Fibroblast of skin of abdomen (primary cell): ENCODE results near the gene GNB3.

Experiments used
- DNase-seq: peaks from one replicate; pipeline ENCODE4 v3.0.0-alpha.2; 2013

Gene GNB3

GRCh38 chr12:6824085-6824775 lies 16.5 kb upstream of the GNB3 start:
- no peak for DNase-seq

GRCh38 chr12:6824901-6825381 lies 15.8 kb upstream of the GNB3 start:
- DNase-seq, result peak; percentile 35

GRCh38 chr12:6825398-6826124 lies 15.2 kb upstream of the GNB3 start:
- DNase-seq, result peak; percentile 84

GRCh38 chr12:6826125-6826733 lies 14.5 kb upstream of the GNB3 start:
- no peak for DNase-seq

DNA sequence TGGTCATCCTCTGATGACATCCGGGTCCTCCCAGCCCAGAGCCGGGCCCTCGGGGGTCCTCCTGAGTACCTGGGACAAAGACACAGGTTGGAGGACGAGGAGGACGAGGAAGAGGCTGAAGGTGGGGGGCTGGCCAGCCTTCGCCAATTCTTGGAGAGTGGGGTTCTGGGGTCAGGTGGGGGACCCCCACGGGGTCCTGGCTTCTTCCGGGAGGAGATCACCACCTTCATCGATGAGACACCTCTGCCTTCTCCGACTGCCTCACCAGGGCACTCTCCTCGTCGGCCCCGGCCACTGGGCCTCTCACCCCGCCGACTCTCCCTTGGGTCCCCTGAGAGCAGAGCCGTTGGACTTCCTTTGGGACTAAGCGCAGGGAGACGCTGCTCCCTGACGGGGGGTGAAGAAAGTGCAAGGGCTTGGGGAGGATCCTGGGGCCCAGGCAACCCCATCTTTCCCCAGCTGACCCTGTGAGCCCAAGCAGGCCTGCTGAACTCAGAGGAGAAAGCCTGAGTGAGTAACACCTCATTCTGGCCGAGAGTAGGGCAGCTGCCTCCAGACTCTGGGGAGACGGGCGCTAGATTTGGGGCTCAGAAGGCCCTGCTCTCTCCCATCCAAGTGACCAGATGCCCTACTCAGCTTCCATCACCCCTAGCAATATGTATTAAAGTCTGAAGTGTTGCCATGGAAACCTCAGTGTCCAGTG lies 13.8 kb upstream of the GNB3 start:
- no peak for DNase-seq

- DNase-seq, result peak; percentile 85
Measured at GRCh38 chr12:6827437-6827911, 13.3 kb upstream of the GNB3 start.

- peak; percentile 62 for DNase-seq
Measured at GRCh38 chr12:6827982-6828780, 12.5 kb upstream of the GNB3 start, which contains the start of gene P3H3. TSS of gene P3H3 (plus strand) at chr12:6828407. CDS start at chr12:6828441, 34 bp downstream.

- peak; percentile 60 for DNase-seq
Measured at GRCh38 chr12:6828781-6829535, 11.8 kb upstream of the GNB3 start.

- DNase-seq, result peak; percentile 50
Measured at GRCh38 chr12:6829536-6830220, 11.0 kb upstream of the GNB3 start.

DNA sequence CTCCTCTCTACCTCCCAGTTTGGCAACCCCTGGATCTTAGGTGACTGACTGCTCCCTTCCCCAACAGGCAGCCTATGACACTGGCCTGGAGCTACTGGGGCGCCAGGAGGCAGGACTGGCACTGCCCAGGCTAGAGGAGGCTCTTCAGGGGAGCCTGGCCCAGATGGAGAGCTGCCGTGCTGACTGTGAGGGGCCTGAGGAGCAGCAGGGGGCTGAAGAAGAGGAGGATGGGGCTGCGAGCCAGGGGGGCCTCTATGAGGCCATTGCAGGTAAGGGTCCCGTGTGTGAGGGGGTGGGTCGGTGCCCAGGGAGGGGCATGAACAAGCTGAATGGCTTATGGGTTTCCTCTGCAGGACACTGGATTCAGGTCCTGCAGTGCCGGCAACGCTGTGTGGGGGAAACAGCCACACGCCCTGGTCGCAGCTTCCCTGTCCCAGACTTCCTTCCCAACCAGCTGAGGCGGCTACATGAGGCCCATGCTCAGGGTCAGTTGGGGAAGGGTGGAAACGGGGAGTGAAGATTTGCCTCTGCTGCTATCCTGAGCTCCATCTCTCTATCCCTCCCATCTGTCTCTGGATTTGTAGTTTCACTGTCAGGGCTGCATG lies 10.3 kb upstream of the GNB3 start:
- no peak for DNase-seq

DNA sequence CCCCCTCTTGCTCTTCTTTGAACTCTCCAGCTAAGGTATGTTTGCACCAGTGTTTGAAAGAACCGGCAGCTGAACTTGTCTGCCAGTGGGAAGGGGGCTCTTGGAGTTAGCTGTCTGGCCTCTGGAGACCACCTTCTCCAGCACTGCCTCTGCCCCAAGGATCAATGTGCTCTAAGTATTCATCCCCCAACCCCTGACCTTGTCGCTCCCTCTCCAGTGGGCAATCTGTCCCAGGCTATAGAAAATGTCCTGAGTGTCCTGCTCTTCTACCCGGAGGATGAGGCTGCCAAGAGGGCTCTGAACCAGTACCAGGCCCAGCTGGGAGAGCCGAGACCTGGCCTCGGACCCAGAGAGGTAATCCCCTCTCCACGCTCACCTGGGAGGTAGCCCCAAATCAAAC lies 9.7 kb upstream of the GNB3 start:
- DNase-seq, result no peak

DNA sequence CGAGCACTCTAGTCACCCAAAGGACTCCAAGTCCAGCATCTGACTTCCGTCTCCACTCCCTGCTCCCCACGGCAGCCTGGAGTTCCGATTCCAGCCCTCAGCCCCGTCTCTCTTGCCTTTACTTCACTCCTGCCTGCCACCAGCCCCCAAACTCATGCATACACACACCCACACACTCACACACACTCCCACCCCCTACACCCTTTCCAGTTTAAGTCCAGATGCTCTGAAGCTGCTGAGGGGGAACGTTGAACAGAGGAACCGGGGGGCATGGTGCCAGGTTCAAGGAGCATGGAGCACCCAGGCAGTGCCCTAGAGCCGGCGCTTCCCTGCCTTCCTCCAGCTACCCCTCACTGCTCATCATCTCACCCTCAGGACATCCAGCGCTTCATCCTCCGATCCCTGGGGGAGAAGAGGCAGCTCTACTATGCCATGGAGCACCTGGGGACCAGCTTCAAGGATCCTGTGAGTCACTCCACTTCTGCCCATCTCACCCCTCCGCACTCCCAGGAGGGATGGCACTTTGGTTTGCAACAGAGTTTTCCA lies 9.2 kb upstream of the GNB3 start:
- no peak for DNase-seq

DNA sequence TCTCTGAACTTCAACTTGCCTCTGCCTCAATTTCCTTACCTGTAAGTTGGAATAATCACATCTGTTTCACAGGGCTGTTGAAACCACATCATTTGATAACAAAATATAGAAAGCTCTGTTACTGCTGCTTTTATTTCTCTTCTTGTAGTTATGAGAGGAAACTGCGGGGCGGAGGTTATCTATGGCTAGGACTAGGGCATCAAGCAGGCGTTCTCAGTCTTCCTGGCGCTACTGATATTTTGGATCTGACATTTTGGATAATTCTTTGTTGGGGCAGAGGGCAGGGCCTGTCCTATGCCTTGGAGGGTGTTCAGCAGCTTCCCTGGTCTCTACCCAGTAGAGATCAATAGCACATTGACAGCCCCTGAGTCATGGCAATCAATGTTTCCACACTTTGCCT lies 8.6 kb upstream of the GNB3 start:
- no peak for DNase-seq

DNA sequence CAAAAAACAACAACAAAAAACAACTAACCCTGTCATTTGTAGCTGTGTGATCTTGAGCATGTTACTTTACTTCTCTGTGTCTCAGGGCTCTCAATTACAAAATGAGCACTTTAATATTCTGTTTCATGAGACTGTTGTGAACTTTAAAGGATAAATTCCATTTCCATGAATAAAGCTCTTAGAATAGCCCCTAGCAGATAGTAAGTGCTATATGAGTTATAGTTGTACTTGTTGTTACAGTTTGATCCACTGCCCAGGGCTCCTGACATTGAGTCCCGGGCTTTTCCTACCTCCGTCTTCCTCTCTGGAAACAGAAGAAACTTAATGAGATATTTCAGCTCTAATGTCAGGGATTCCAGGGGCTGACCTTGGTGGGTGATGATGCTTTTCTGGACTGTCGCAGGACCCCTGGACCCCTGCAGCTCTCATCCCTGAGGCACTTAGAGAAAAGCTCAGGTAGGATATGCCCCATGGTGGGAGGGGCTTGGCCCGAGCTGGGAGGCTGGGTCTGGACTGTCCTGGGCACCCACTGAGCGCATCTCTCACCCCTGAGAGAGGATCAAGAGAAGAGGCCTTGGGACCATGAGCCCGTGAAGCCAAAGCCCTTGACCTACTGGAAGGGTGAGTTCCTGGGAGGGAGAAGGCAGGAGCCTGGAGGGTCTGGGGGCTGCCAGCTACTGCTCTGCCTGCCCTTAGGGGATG lies 7.4 kb upstream of the GNB3 start:
- no peak for DNase-seq

DNA sequence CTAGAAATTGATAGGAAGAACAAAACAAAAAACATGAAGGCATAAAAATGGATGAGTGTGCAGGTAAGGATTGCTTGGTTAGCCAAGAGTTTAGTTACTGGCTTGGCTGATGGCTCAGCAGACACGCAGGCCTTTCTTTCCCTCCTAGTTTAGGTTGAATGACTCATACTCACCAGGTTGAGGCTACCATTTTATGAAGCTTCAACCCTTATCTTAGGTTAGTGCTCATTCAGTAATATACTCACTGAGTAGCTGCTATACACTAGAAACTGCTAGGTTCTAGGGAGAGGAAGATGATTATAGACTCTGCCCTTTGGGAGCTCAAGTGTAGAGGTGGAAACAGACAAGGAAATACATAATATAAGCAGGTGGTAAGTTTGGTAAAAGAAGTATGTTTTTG lies 6.5 kb upstream of the GNB3 start:
- DNase-seq, result no peak

DNA sequence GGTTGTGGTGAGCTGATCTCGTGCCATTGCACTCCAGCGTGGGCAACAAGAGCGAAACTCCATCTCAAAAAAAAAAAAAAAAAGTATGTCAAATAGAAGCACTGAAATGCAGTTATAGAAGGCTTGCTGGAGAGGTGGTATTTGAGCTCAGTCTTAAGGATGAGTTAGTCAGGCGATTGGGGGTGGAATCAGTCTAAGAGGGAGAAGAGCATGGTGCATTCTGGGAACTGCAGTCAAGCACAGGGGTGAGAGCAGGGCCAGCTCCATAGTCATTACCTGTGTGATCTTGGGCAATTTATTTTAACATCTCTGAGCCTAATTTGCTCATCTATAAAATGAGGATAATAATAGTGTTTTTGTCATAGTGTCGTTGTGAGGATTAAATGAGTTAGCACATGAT lies 5.9 kb upstream of the GNB3 start:
- no peak for DNase-seq

DNA sequence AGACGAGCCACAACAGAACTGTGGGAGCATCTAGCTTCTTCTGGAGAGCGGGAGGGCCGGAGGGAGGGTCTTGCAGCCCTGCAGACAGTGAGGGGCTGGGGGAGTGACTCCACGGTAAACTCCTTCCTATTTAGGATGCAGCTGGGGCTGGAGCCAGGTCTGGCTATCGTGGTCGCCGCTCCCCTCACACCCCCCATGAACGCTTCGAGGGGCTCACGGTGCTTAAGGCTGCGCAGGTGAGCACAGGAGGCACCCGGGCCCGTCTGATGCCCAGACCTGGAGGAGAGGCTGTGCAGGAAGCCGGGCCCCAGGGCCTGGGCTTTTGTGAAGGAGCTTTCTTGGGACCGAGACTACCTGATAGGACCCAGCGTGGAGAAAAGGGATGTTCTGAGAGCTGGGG lies 3.9 kb upstream of the GNB3 start:
- no peak for DNase-seq

DNA sequence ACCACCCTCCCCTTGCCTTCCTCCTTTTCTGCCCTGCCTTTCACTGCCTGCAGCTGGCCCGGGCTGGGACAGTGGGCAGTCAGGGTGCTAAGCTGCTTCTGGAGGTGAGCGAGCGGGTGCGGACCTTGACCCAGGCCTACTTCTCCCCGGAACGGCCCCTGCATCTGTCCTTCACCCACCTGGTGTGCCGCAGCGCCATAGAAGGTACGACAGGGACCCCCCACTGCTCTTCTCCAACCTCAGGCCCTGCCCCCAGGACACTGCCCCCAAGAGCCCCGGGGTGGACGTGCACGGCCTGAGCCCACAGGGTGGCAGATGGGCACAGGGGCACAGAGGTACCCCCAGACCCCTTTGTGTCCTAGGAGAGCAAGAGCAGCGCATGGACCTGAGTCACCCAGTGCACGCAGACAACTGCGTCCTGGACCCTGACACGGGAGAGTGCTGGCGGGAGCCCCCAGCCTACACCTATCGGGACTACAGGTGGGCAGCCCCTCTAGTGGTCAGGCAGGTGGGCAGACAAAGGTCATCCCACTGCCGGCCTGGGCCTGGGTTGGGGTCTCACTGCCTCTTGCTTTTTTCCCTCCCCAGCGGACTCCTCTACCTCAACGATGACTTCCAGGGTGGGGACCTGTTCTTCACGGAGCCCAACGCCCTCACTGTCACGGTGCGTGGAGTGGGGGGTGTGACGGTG lies 3.2 kb upstream of the GNB3 start:
- no peak for DNase-seq

DNA sequence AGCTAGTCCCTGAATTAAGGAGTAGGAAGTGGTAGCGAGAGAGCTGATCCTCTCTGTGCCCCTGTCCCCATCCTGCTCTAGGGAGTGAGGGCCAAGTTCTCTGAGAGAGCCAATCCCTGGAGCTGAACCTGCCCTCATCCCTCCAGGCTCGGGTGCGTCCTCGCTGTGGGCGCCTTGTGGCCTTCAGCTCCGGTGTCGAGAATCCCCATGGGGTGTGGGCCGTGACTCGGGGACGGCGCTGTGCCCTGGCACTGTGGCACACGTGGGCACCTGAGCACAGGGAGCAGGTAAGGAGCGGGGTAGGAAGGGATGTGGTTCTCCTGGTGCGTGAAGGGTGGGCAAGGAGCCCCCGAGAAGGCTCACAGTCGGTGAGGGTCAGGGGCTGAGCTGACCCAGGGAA lies 1.9 kb upstream of the GNB3 start:
- DNase-seq, result no peak
